ENCODE data around the gene UBFD1. TPM values are rescaled to one million over a fixed set of nuclear protein-coding genes. Genes with fewer than 3 reads are reported as not detected.
A peak's percentile ranks its signal among the peaks of the same experiment; 100 is the strongest.
"Not testable (repeated sequence)": the region's sequence is repeated elsewhere in the genome, so short reads cannot be mapped to it uniquely, and the experiment has no call there.

UBFD1 gene
- 54.9 and 55.0 TPM in 2 replicates for total RNA-seq

- peaks cover 26% of the 10 kb centered on the region for H3K36me3 Mint-ChIP-seq (ENCODE audit: low read depth)
- peak; percentile 96 for DNase-seq (ENCODE audit: low spot score)
- peaks cover 4% of the 10 kb centered on the region for H3K27me3 Mint-ChIP-seq (ENCODE audit: insufficient read depth)
- H3K9me3 Mint-ChIP-seq, result no peaks in the 10 kb centered on the region
- intact Hi-C loops (cut with micrococcal nuclease), result loop anchor here (1.0 to 5.0 kb wide), 11 partner anchors 39 to 1960 kb away; partner anchors contain the start of genes COG7, DCTN5, GGA2 and METTL9
- H3K4me3 Mint-ChIP-seq, result peak within 1 kb of the TSS; percentile 95
- peaks cover 44% of the 10 kb centered on the region for H3K4me1 Mint-ChIP-seq (ENCODE audit: low read depth)
- H3K27ac Mint-ChIP-seq, result peak within 1 kb of the TSS; percentile 92
Observed at GRCh38 chr16:23556881-23557778, at the start of gene UBFD1, which contains the start of gene EARS2. Gene UBFD1 (plus strand): TSS chr16:23557727. CDS start chr16:23557743, 16 bp downstream. Gene EARS2 (minus strand): TSS chr16:23557350. CDS start chr16:23557343, 7 bp downstream.

DNA sequence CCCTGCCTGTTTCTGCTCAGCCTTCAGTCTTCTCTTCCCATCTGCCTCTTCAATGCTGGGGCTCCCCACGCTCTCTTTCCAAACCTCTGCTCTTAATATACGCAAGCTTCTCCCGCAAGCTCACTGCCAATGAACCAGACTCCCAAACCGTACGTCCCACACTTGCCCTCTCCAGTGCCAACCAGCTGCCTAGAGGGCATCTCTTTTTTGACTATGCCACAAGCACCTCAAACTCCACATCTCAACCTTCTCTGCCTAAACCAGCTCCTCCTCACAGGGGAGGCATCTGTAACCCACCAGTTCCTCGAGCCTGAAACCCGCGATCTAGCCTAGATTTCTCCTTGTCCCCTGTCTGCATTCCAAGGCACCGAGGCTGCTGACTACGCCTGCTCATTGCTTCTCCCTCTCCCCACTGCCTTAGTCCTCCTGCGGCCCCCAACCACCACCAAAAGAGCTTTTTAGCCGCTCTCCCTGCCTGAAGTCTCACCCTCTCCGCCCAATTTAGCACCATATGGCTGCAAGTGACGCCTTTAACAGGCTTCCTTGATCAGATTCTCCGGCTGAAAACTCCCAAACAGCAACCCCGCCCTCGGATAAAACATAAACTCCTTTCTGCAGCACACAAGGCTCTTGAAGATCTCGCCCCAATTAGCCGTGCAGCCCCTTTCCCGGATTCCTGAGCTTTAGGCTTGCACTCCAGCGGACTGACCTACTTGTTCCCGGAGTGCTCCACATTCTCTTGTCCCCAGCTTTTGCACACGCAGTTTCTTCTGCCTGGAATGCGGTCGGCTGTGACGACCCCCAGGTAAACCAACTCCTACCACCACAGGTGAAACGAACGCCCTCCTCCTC, 48.7 kb upstream of the UBFD1 start:
- DNase-seq (ENCODE audit: low spot score), result no peak
- peaks cover 52% of the 10 kb centered on the region for H3K4me1 Mint-ChIP-seq (ENCODE audit: low read depth)
- H3K27me3 Mint-ChIP-seq (ENCODE audit: insufficient read depth), result no peaks in the 10 kb centered on the region
- H3K27ac Mint-ChIP-seq, result peak overlapping the region; percentile 8
- no peaks in the 10 kb centered on the region for H3K9me3 Mint-ChIP-seq
- intact Hi-C loops (cut with micrococcal nuclease), result no loop called here
- H3K4me3 Mint-ChIP-seq, result peak overlapping the region; percentile 89
- peaks cover 18% of the 10 kb centered on the region for H3K36me3 Mint-ChIP-seq (ENCODE audit: low read depth)

DNA sequence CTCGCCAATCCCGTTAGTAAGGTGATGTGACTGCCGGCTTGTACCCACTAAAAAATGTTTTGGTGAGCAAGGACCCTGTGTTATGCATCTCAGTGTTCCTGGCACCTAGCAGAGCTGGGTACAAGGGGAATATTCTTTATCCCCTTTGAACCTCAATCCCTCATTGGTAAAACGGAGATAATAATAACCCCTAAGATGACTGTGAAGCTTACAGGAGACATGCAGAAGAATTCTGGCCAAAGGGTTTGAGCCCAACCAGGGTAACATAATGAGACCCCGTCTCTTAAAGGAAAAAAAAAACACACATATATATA, 48.1 kb upstream of the UBFD1 start:
- Mint-ChIP-seq H3K27me3 (ENCODE audit: insufficient read depth) (no peaks in the 10 kb centered on the region), H3K9me3 (no peaks in the 10 kb centered on the region), H3K27ac (no peak overlapping the region), H3K4me3 (peak overlapping the region; percentile 89), H3K4me1 (ENCODE audit: low read depth) (peaks cover 50% of the 10 kb centered on the region), H3K36me3 (ENCODE audit: low read depth) (peaks cover 17% of the 10 kb centered on the region)
- no peak for DNase-seq (ENCODE audit: low spot score)
- intact Hi-C loops (cut with micrococcal nuclease), result no loop called here

- Mint-ChIP-seq H3K9me3 (no peaks in the 10 kb centered on the region), H3K4me1 (ENCODE audit: low read depth) (peaks cover 50% of the 10 kb centered on the region), H3K27me3 (ENCODE audit: insufficient read depth) (no peaks in the 10 kb centered on the region), H3K4me3 (peak overlapping the region; percentile 89), H3K27ac (peak overlapping the region; percentile 87), H3K36me3 (ENCODE audit: low read depth) (peaks cover 21% of the 10 kb centered on the region)
- intact Hi-C loops (cut with micrococcal nuclease), result loop anchor here (1.0 kb wide), 3 partner anchors 48 to 333 kb away; partner anchors contain the start of genes COG7, EARS2 and UBFD1
- peak; percentile 22 for DNase-seq (ENCODE audit: low spot score)
Observed at GRCh38 chr16:23509782-23510163, 47.8 kb upstream of the UBFD1 start.

GRCh38 chr16:23510164-23510914, 47.2 kb upstream of the UBFD1 start, which contains the start of gene GGA2:
Gene GGA2 (minus strand): TSS chr16:23510494. CDS start chr16:23510411, 83 bp downstream.
- no peaks in the 10 kb centered on the region for H3K9me3 Mint-ChIP-seq
- peak within 1 kb of the TSS; percentile 89 for H3K4me3 Mint-ChIP-seq
- intact Hi-C loops (cut with micrococcal nuclease), result loop anchor here (1.0 kb wide), 3 partner anchors 47 to 332 kb away; partner anchors contain the start of genes COG7, EARS2 and UBFD1
- H3K4me1 Mint-ChIP-seq (ENCODE audit: low read depth), result peaks cover 50% of the 10 kb centered on the region
- H3K36me3 Mint-ChIP-seq (ENCODE audit: low read depth), result peaks cover 22% of the 10 kb centered on the region
- H3K27me3 Mint-ChIP-seq (ENCODE audit: insufficient read depth), result no peaks in the 10 kb centered on the region
- H3K27ac Mint-ChIP-seq, result peak within 1 kb of the TSS; percentile 87
- DNase-seq (ENCODE audit: low spot score), result peak; percentile 74

DNA sequence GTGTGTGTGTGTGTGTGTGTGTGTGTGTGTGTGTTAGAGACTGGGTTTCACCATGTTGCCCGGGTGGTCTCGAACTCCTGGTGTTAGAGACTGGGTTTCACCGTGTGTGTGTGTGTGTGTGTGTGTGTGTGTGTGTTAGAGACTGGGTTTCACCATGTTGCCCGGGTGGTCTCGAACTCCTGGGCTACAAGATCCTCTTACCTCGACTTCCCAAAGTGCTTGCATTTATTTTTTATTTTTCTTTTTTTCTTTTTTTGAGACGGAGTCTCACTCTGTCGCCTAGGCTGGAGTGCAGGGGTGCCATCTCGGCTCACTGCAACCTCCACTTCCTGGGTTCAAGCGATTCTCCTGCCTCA, 46.6 kb upstream of the UBFD1 start:
- Mint-ChIP-seq H3K4me3 (peak overlapping the region; percentile 85), H3K36me3 (ENCODE audit: low read depth) (peaks cover 24% of the 10 kb centered on the region), H3K27ac (peak overlapping the region; percentile 78), H3K4me1 (ENCODE audit: low read depth) (peaks cover 51% of the 10 kb centered on the region)
- H3K9me3 Mint-ChIP-seq; DNase-seq (ENCODE audit: low spot score); H3K27me3 Mint-ChIP-seq (ENCODE audit: insufficient read depth): not testable (repeated sequence)
- intact Hi-C loops (cut with micrococcal nuclease), result loop anchor here (1.0 kb wide), 3 partner anchors 46 to 331 kb away; partner anchors contain the start of genes COG7, EARS2 and UBFD1

DNA sequence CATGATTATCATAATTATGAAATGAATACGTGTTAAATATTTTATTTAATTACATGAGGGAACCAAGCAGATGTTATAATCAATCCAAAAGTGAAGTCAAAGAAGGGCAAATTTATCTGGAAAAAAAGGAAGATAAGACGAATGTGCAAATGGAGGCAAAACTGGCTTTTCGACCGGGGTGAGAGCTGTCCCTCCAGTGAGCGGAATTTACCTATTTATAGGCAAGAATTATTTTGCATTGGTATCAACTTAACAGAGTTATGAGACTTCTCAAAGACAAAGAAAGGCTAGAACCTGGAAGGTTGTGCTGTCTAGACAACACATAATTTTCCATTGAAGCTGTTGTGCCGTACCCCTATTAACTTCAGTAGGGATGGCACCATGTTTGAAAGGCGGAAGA, 45.8 kb upstream of the UBFD1 start:
- DNase-seq (ENCODE audit: low spot score), result no peak
- Mint-ChIP-seq H3K4me3 (peak overlapping the region; percentile 64), H3K36me3 (ENCODE audit: low read depth) (peaks cover 26% of the 10 kb centered on the region), H3K27ac (no peak overlapping the region), H3K9me3 (no peaks in the 10 kb centered on the region), H3K4me1 (ENCODE audit: low read depth) (peaks cover 49% of the 10 kb centered on the region), H3K27me3 (ENCODE audit: insufficient read depth) (no peaks in the 10 kb centered on the region)
- intact Hi-C loops (cut with micrococcal nuclease), result no loop called here

GRCh38 chr16:23512168-23512695, 45.3 kb upstream of the UBFD1 start:
- no peak overlapping the region for H3K27ac Mint-ChIP-seq
- no peaks in the 10 kb centered on the region for H3K9me3 Mint-ChIP-seq
- H3K36me3 Mint-ChIP-seq (ENCODE audit: low read depth), result peaks cover 22% of the 10 kb centered on the region
- DNase-seq (ENCODE audit: low spot score), result no peak
- no peaks in the 10 kb centered on the region for H3K27me3 Mint-ChIP-seq (ENCODE audit: insufficient read depth)
- no peak overlapping the region for H3K4me3 Mint-ChIP-seq
- intact Hi-C loops (cut with micrococcal nuclease), result no loop called here
- H3K4me1 Mint-ChIP-seq (ENCODE audit: low read depth), result peaks cover 45% of the 10 kb centered on the region

- Mint-ChIP-seq H3K27ac (peak overlapping the region; percentile 32), H3K27me3 (ENCODE audit: insufficient read depth) (no peaks in the 10 kb centered on the region), H3K36me3 (ENCODE audit: low read depth) (peaks cover 18% of the 10 kb centered on the region), H3K4me3 (peak overlapping the region; percentile 46), H3K4me1 (ENCODE audit: low read depth) (peaks cover 36% of the 10 kb centered on the region), H3K9me3 (no peaks in the 10 kb centered on the region)
- intact Hi-C loops (cut with micrococcal nuclease), result loop anchor here (2.0 kb wide), 1 partner anchor 82 kb away; the partner anchor contains the start of gene NDUFAB1
- DNase-seq (ENCODE audit: low spot score), result peak; percentile 27
Observed at GRCh38 chr16:23514381-23515152, 43.0 kb upstream of the UBFD1 start.

- no peaks in the 10 kb centered on the region for H3K9me3 Mint-ChIP-seq
- no peak for DNase-seq (ENCODE audit: low spot score)
- no peak overlapping the region for H3K27ac Mint-ChIP-seq
- H3K4me3 Mint-ChIP-seq, result peak overlapping the region; percentile 4
- peaks cover 29% of the 10 kb centered on the region for H3K4me1 Mint-ChIP-seq (ENCODE audit: low read depth)
- peaks cover 20% of the 10 kb centered on the region for H3K36me3 Mint-ChIP-seq (ENCODE audit: low read depth)
- intact Hi-C loops (cut with micrococcal nuclease), result loop anchor here (2.0 kb wide), 1 partner anchor 81 kb away; the partner anchor contains the start of gene NDUFAB1
- H3K27me3 Mint-ChIP-seq (ENCODE audit: insufficient read depth), result no peaks in the 10 kb centered on the region
Observed at GRCh38 chr16:23515881-23516280, 41.6 kb upstream of the UBFD1 start.

DNA sequence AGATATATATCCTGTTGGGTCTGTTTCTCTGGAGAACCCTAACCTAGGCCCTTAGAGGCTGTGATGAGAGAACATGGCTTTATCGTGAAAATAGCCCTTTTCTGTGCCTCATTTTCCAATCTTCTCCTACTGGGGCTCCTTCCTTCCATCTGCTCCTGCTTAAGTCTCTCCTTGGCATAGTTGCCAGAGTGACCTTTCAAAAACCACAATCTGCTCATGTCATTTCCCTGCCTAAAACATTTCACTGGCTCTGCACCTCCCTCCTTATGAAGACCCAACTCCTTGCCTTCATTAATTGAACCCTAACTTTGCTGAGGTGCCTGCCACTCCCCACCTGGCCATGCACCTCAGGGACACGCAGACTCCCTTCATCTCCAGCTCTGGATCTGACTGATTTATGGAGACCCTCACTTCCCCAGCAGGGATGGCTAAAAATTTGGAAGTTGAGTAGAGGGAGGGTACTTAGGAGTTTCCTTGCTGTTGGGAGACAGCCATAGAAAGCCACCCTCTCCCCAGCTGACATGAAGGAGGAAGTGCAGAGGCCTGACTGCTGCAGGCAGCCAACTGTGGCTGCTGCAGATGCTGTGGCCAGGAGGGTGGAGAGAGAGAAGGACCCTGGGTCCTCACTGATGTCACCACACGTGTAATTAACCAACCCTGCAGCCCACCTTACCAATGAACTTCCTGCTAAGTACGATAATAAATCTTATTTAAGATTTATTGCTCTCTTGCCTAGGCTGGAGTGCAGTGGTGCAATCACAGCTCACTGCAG, 41.0 kb upstream of the UBFD1 start:
- Mint-ChIP-seq H3K9me3 (no peaks in the 10 kb centered on the region), H3K27ac (peak overlapping the region; percentile 43), H3K27me3 (ENCODE audit: insufficient read depth) (no peaks in the 10 kb centered on the region), H3K36me3 (ENCODE audit: low read depth) (peaks cover 22% of the 10 kb centered on the region), H3K4me1 (ENCODE audit: low read depth) (peaks cover 29% of the 10 kb centered on the region), H3K4me3 (no peak overlapping the region)
- intact Hi-C loops (cut with micrococcal nuclease), result no loop called here
- no peak for DNase-seq (ENCODE audit: low spot score)
